Body of pancreas (tissue), 4 donors: ENCODE results near the gene CCSER1.

Experiments used
- CTCF ChIP-seq, 7 experiments: fragments of 450-650 bp in 4 of 7; fragments of 200-600 bp in 3 of 7; sonication (generic) in 3 of 7; IDR thresholded peaks; one replicate each; pipeline ENCODE4 v1.5.1; 2016 to 2019; ENCODE audit warnings: antibody characterized with exemption in 7 of 7
- POLR2A ChIP-seq, 3 donors: fragments of 450-650 bp; IDR thresholded peaks; one replicate each; pipeline ENCODE4 v1.6.1; 2016; ENCODE audit warnings: antibody characterized with exemption in 3 of 3, mild to moderate bottlenecking in 2 of 3

DNA sequence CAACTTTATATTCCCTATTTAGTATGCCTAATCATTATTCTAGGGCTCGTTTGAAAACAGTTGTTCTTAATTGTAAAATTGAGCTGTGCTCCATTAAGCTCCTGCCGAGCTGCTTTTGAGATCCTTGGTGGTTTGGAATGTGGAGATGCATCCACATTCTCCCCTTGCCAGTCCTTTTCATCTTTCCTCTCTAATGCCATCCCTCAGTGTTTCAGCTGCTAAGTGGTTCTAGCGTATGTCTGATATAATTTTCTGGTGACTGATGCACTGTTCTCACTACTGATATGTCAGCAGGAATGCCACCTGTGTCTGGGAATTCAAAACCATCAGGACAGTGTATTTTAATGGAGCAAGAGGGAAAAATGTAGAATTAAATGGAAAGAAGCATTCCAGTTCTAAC is 1085.0 kb downstream of the CCSER1 start:
- no peak for TF ChIP-seq CTCF (IDR thresholded peaks at IDR 0.05)
- no peak for TF ChIP-seq POLR2A (IDR thresholded peaks at IDR 0.05)
